ENCODE results near the gene PDZD7.

DNA sequence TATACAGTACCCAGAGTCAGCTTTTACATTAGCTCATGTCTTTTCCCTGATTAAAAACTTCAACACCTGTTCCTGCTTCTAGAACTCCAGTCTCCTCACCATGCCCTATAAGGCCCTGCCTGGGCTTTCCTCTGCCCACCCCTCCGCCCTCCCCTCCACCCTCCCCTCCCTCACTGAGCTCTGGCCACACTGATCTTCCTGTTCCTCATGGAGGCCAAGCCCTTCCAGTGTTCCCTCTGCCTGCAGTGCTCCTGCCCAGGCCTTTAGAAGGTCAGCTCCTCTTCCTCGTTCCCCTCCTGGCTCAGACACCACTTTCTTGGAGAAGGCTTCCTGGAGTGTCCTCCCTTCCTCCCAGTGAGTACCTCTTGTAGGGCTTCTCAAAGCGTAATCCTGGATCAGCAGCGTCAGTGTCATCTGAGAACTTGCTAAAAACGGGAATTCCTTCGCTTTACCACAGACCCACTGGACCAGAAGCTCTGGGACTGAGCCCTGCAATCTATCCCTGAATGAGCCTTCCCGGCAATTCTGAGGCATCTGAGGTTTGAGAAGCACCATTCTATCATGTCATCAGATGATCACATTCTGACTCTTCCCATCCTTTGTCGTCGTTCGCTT, 3.7 kb downstream of the PDZD7 start:
- TF ChIP-seq, protein P1, sequence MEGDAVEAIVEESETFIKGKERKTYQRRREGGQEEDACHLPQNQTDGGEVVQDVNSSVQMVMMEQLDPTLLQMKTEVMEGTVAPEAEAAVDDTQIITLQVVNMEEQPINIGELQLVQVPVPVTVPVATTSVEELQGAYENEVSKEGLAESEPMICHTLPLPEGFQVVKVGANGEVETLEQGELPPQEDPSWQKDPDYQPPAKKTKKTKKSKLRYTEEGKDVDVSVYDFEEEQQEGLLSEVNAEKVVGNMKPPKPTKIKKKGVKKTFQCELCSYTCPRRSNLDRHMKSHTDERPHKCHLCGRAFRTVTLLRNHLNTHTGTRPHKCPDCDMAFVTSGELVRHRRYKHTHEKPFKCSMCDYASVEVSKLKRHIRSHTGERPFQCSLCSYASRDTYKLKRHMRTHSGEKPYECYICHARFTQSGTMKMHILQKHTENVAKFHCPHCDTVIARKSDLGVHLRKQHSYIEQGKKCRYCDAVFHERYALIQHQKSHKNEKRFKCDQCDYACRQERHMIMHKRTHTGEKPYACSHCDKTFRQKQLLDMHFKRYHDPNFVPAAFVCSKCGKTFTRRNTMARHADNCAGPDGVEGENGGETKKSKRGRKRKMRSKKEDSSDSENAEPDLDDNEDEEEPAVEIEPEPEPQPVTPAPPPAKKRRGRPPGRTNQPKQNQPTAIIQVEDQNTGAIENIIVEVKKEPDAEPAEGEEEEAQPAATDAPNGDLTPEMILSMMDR (IDR thresholded peaks at IDR 0.05): no peak
- TF ChIP-seq POLR2A (IDR thresholded peaks at IDR 0.05) (no peak), EP300 (IDR thresholded peaks at IDR 0.05) (no peak)
